ENCODE measurements around the gene FLT3.

Gene FLT3

DNA sequence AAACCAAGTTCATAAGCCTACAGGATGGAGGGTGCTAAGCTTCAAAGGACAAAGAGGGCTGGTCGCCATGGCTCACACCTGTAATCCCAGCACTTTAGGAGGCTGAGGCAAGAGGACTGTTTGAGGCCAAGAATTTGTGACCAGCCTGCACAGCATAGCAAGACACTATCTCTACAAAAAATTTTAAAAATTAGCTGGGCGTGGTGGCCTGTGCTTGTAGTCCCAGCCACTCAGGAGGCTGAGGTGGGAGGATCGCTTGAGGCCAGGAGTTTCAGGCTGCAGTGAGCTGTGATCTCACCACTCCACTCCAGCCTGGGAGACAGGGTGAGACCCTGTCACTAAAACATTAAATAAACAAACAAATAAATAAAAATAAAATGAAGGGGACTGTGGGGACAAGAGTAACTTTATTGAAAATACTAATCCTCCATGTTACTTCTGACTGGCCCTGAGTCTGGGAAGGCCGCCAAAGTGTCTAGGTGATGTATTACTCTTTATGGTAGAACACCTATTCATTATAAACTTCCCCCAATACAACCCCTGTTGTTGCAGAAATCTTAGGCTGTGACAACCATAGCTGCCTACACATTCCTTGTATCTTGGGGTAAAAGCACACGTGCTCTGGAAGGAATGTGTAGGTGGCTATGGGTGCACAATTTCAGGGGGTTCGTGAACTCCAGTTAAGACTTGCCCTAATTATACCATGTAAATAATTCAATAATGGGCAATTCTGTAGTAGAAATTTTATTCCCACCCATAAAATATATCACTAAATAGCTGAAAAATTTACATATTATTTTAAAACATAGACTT lies 97.3 kb downstream of the FLT3 start:
- FAIRE-seq (no peak), DNase-seq (ENCODE audit: low spot score) (no peak)

GRCh38 chr13:28001837-28002473 lies 98.4 kb downstream of the FLT3 start:
- DNase-seq (ENCODE audit: low spot score) (no peak), FAIRE-seq (no peak)

DNA sequence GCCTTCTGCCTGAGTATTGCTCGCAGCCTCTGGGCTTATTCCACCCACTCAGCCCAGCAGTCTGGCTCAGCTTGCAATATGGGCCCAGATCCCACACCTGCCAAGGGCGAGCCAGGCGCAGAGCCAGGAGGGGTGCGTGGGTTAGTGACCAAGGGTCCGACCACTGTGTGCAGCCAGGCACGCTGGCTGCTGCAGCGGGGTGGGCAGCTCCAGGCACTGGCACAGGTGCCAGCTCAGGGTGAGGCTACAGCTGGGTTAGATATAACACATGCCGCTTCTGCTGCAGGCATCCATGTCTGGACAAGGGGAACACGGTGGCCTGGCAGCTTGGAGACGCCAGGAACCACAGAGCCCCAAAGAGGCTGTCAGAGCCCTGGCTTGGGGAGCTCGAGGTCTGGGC lies 99.3 kb downstream of the FLT3 start:
- DNase-seq (ENCODE audit: low spot score) (no peak), FAIRE-seq (no peak)

- DNase-seq (ENCODE audit: low spot score) (no peak), FAIRE-seq (no peak)
Measured at GRCh38 chr13:28000567-28000966, 99.8 kb downstream of the FLT3 start.

DNA sequence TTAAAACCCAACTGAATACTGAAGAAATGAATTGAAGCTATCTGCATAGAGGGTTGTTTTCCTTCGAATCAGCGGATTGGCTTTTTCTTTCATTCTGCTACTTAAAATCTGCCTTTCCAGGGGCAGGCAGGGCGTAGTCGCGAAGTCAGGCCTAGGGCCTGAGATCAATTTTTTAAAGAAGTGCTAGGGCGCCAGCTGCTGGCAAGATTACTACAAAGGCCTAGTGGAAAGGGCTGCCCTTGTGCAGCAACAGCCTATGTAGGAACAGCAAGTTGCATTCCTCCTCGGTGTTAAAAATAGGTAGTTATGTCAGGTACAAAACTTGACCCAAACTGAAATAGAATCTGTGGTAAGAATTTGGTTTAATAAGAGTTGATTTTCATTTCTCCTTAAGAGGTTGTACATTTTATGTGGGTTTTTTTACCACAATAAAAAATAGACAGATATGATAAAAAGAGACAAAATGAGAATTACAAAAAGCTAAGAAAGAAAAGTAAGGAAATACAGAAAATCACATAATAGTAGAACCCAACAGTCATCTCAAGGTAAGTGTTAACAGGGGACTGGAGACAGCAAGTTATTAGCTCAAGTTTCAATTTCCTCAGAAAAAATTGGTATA lies 102.4 kb downstream of the FLT3 start:
- DNase-seq (ENCODE audit: low spot score) = no peak

GRCh38 chr13:27991881-27992280 lies 108.5 kb downstream of the FLT3 start:
- FAIRE-seq = no peak
- DNase-seq (ENCODE audit: low spot score) = no peak

More for the DNA sequence above, 102.4 kb downstream of the FLT3 start:
- FAIRE-seq = no peak

- no peak for DNase-seq (ENCODE audit: low spot score)
- FAIRE-seq = no peak
Measured at GRCh38 chr13:27988520-27988919, 111.9 kb downstream of the FLT3 start, which contains the start of gene URAD. Gene URAD (minus strand): TSS chr13:27988693. CDS start chr13:27988637, 56 bp downstream.

DNA sequence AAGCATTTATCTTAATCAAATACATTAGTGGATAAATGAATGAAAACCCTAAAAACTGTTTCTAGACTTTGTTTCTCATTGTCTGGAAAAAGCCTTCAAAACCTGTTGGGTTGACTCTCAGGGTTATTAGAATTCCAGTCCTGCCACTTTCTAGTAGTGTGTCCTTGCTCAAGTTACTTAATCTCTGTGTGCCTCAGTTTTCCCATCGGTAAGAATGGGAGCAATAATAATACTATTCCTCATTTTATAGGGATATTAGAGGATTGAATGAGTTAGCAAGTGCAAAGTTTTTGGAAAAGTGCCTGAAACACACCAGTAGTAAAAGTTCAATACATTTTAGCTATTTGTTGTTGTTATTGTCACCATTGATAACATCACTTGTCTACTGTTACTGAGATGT lies 114.8 kb downstream of the FLT3 start:
- no peak for FAIRE-seq
- DNase-seq (ENCODE audit: low spot score) = no peak

DNA sequence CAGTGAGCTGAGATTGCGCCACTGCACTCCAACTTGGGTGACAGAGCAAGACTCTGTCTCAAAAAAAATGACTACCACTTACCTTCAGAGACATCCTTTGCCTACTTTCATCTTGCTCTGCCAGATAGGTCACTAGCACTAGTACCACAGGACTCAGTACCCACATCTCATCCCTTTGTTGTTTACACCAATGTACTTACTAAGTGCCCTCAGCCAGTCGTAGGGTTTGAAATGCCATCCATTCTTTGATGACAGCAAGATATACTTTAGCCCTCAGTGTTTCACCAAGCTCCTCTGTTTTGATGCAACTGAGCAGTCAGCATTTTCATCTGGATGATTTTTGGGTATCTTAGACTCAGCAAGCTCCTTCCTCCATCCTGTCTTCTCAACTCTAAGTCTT lies 118.0 kb downstream of the FLT3 start:
- FAIRE-seq (no peak), DNase-seq (ENCODE audit: low spot score) (no peak)

GRCh38 chr13:27981006-27981708 lies 119.2 kb downstream of the FLT3 start:
- DNase-seq (ENCODE audit: low spot score) (no peak), FAIRE-seq (no peak)

- no peak for FAIRE-seq
- no peak for DNase-seq (ENCODE audit: low spot score)
Measured at GRCh38 chr13:27980280-27980998, 119.9 kb downstream of the FLT3 start.

GRCh38 chr13:27979765-27980279 lies 120.6 kb downstream of the FLT3 start:
- DNase-seq (ENCODE audit: low spot score) (no peak), FAIRE-seq (no peak)

DNA sequence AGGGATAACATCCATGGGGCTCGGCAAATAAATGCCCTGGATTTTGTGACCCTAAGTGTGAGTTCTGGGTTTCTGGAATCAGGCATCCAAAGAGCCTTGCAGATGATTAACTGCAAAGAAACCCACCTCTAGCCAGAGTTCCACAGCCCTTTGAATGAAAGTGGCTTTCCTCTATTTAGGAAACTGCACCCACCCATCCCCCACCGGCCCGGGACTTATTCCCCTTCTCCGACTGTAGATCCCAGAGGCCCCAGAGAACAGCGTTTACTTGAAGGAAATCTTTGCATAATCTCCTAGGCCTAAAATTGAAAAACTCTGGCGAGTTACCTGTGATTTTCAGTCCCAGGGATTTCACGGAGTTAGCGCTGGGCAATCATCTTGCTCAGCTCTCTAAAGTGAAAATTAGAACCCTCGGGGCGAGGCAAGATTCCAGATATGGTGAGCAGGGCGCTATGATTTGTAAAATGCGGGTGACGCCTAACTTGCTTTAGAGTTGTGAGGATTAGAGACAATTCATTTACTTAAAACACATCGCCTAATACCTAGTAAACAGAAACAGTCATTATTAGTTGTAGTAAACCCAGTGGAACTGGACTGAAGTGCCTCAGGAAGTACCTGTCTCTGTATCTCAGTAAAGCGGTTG lies 121.3 kb downstream of the FLT3 start:
- DNase-seq (ENCODE audit: low spot score) (no peak), FAIRE-seq (no peak)

- FAIRE-seq = no peak
- DNase-seq (ENCODE audit: low spot score) = no peak
Measured at GRCh38 chr13:27978301-27978968, 121.9 kb downstream of the FLT3 start.

DNA sequence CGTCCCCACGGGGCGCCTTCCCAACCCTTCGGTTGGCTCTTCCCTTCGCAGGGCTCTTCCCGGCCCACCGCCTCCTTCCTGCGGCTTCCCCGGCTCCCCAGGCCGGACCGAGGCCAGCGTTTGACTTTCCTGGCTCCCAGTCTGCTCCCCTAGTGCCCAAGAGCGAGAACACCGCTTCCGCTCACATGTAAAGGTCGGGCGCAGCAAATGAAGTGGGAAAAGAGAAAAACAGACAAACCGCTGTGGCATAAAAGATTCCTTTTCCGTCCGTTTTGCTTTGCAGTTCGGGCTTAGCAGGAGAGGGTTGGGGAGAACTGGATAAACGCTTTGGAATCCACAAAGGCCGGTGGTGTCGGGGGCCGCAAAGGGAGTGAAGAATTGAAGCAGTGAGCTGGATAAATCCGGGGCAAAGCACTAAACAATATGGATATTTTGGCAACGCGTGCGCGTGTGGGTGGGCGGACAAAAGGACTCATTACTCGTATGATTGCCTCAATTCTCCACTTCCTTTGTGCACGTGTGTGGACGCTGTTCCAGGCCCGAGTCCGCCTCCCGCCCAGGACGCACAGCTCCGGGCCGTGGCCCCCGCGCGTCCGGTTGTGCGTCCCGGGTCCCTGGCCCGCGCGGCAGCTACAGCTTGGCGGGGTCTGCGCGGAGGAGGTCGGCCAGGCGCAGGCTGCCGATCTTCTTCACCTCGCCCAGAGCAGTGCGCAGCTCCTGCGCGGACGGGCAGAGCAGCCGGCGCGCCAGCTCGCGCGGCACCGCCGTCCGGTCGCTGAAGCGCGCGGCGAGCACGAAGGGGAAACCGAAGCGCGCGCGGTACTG lies 122.7 kb downstream of the FLT3 start:
- FAIRE-seq = no peak
- DNase-seq (ENCODE audit: low spot score) = no peak

GRCh38 chr13:27976362-27977091 lies 123.8 kb downstream of the FLT3 start:
- DNase-seq (ENCODE audit: low spot score) = no peak
- no peak for FAIRE-seq

GRCh38 chr13:27975564-27976361 lies 124.6 kb downstream of the FLT3 start:
- no peak for FAIRE-seq
- DNase-seq (ENCODE audit: low spot score) = no peak

All from RCC 7860 (cell line).